Spinal cord (tissue), 10 donors: ENCODE data around the gene WBP1L. TPM values are rescaled to one million over a fixed set of nuclear protein-coding genes. Genes with fewer than 3 reads are reported as not detected.
"Not testable (repeated sequence)": the region's sequence is repeated elsewhere in the genome, so short reads cannot be mapped to it uniquely, and the experiment has no call there.

Experiments
- DNase-seq, 6 donors: peaks; one replicate each; pipeline versions ENCODE4 v3.0.0 to v3.0.0-alpha.2; 2013 to 2015; ENCODE audit warnings: low spot score in 6 of 6, low read depth in 4 of 6
- H3K27ac ChIP-seq: one replicate; pipeline ENCODE4 v1.5.1; 2013; ENCODE audit warnings: low read depth, low read length, control low read depth
- H3K27me3 ChIP-seq: one replicate; pipeline ENCODE4 v1.6.1; 2013; ENCODE audit warnings: low read length; ENCODE audit not compliant: control insufficient read depth, insufficient read depth
- H3K36me3 ChIP-seq: one replicate; pipeline ENCODE4 v1.6.1; 2013; ENCODE audit warnings: low read length; ENCODE audit not compliant: control insufficient read depth, insufficient read depth
- H3K4me1 ChIP-seq: one replicate; pipeline ENCODE4 v1.6.1; 2013; ENCODE audit warnings: low read length; ENCODE audit not compliant: control insufficient read depth, insufficient read depth
- H3K4me3 ChIP-seq: one replicate; pipeline ENCODE4 v1.5.1; 2013; ENCODE audit warnings: low read depth, low read length, control low read depth
- H3K9me3 ChIP-seq: one replicate; pipeline ENCODE4 v1.6.1; 2013; ENCODE audit warnings: low read length; ENCODE audit not compliant: control insufficient read depth, insufficient read depth
- WGBS: methylation state at CpG from one replicate; pipeline ENCODE4 v1.1.5; 2013; ENCODE audit warnings: missing lambda C conversion rate; ENCODE audit not compliant: insufficient coverage; 5-methylcytosine and 5-hydroxymethylcytosine counted together
- polyA plus RNA-seq, 2 donors: library from polyadenylated mRNA; unstranded; fragments of 120-200 nt; gene quantifications; one replicate each; pipeline ENCODE4 v1.2.1, GENCODE V29; 2013; ENCODE audit not compliant: insufficient read length in 2 of 2
- total RNA-seq, 2 donors: library from RNA; depleted of rRNA in 1 of 2; stranded (reverse); fragments of 120-200 nt in 1 of 2; fragments of >200 nt in 1 of 2; gene quantifications; one replicate each; pipeline versions ENCODE4 v1.2.3 to v1.2.4, GENCODE V29; 2013 to 2014
- donor health status: healthy.

Gene WBP1L
- total and polyA plus RNA-seq, 4 donors = 39.8 to 55.1 (median 49.2) TPM

DNA sequence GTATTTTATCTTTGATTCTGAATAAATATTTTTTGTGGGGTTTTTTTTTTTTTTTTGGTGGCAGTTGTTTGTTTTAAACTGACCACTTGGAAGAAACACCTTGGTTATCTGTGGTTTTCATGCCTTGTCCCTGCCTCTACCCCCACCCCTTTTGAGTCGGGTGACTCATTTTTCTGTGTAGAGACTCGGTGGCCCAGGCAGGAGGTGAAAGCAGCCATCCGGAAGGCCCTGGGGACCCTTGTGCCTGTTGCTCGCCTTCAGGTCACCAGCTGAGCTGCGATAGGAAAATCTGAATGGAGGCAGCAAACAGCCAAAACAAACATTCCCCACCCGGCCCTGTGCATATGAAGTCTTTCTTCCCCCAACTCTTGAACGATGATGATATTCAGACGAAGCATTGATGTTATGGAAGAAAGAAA lies 70.7 kb downstream of the WBP1L start:
- Histone ChIP-seq H3K9me3 (no peaks in the 10 kb centered on the region), H3K36me3 (peaks cover 62% of the 10 kb centered on the region), H3K4me1 (peaks cover 27% of the 10 kb centered on the region), H3K27ac (peak overlapping the region; percentile 82), H3K4me3 (no peak overlapping the region), H3K27me3 (no peaks in the 10 kb centered on the region)
- no peak for DNase-seq
- 43% methylated on average over 2 of the region's 8 CpGs for WGBS

- Histone ChIP-seq H3K4me3 (no peak overlapping the region), H3K36me3 (peaks cover 56% of the 10 kb centered on the region), H3K27ac (peak overlapping the region; percentile 82), H3K27me3 (no peaks in the 10 kb centered on the region), H3K9me3 (no peaks in the 10 kb centered on the region), H3K4me1 (peaks cover 27% of the 10 kb centered on the region)
- WGBS = 70% methylated on average over 22 of the region's 23 CpGs
- peak in 2 of 6 donors; percentile 10 to 54 for DNase-seq
These were observed 71.3 kb downstream of the WBP1L start for GRCh38 chr10:102814873-102815661.

GRCh38 chr10:102815790-102816549 lies 72.2 kb downstream of the WBP1L start:
- Histone ChIP-seq H3K27ac (peak overlapping the region; percentile 82), H3K27me3 (no peaks in the 10 kb centered on the region), H3K4me1 (peaks cover 27% of the 10 kb centered on the region), H3K9me3 (no peaks in the 10 kb centered on the region), H3K36me3 (peaks cover 49% of the 10 kb centered on the region), H3K4me3 (no peak overlapping the region)
- WGBS = 43% methylated on average over 11 of the region's 12 CpGs
- DNase-seq = peak in 1 of 6 donors; percentile 37

DNA sequence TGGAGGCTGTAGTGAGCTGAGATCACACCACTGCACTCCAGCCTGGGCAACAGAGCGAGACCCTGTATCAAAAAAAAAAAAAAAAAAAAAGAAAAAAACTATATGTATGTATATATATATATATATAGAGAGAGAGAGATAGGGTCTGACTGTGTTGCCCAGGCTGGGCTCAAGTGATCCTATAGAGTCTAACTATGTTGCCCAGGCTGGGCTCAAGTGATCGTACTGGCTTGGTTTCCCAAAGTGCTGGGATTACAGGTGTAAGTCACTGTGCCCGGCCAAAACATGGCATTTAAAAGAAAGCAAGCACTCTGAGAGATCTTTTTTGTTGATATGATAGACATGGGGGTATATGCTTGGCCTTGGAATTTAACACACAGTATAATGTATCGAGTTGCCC lies 73.4 kb downstream of the WBP1L start:
- 92% methylated on average over 2 of the region's 4 CpGs for WGBS
- Histone ChIP-seq H3K9me3 (no peaks in the 10 kb centered on the region), H3K36me3 (peaks cover 39% of the 10 kb centered on the region), H3K27me3 (no peaks in the 10 kb centered on the region), H3K4me3 (no peak overlapping the region), H3K4me1 (peaks cover 27% of the 10 kb centered on the region), H3K27ac (no peak overlapping the region)
- DNase-seq = no peak

DNA sequence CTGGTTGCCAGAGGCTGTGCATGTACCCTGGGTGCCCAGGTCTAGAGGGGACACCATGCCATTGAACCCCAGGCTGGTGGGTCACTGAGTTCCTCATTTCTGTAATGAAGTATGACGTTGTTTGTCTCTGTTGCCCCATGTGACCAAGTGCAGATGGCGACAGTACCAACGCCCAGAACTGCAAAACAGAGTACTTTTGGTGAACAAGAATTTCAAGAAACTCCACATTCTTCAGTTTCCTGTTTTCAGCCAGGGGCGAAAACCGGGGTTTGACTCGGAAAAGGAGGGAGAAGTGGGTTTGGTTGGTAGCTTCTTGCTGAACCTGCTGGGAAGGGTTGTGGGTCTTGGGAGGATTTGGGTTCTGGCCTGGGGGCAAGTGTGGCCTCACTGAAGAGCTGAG lies 75.3 kb downstream of the WBP1L start:
- 90% methylated on average over 3 of the region's 6 CpGs for WGBS
- no peak overlapping the region for H3K4me3 ChIP-seq
- peaks cover 22% of the 10 kb centered on the region for H3K36me3 ChIP-seq
- no peak overlapping the region for H3K27ac ChIP-seq
- H3K9me3 ChIP-seq = no peaks in the 10 kb centered on the region
- DNase-seq = no peak
- peaks cover 18% of the 10 kb centered on the region for H3K4me1 ChIP-seq
- H3K27me3 ChIP-seq = no peaks in the 10 kb centered on the region

DNA sequence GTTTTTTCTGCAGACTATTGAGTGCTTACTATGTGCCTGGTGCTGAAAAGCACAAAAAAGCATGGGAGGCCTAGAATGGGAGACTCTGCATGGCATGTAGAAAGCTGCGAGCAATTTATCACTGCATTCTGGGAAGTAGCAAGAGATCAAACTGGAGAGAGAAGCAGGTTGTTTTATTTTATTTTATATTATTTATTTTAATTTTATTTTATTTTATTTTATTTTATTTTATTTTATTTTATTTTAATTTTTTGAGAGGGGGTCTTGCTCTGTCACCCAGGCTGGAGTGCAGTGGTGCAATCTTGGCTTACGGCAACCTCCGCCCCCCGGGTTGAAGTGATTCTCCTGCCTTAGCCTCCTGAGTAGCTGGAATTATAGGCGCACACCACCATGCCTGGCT lies 76.3 kb downstream of the WBP1L start:
- not testable (repeated sequence) for DNase-seq, H3K27me3 ChIP-seq, H3K27ac ChIP-seq, H3K9me3 ChIP-seq, H3K4me3 ChIP-seq
- WGBS = 100% methylated on average over 3 of the region's 5 CpGs
- Histone ChIP-seq H3K36me3 (peaks cover 13% of the 10 kb centered on the region), H3K4me1 (peaks cover 12% of the 10 kb centered on the region)

DNA sequence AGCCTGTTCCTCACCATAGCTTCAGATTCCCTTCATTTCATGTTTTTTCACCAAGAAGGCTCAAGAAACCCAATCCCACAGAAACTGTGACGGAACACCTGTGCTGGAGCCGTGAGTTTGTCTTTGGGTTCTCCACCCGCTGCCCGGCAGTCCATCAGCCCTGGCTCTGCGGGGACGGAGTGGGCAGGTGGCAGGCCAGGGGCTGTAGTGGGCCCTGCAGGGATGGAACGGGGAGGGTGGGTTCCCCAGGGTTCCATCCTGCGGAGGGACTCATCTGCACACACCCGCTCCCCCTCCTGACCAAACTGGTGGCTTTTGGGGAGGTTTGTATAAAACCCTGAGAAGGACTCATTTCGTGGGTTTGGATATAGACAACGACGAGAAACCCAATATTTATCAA lies 78.5 kb downstream of the WBP1L start:
- DNase-seq = no peak
- H3K27ac ChIP-seq = no peak overlapping the region
- H3K9me3 ChIP-seq = no peaks in the 10 kb centered on the region
- H3K27me3 ChIP-seq = no peaks in the 10 kb centered on the region
- peaks cover 3% of the 10 kb centered on the region for H3K4me1 ChIP-seq
- H3K4me3 ChIP-seq = no peak overlapping the region
- 97% methylated on average over 8 of the region's 12 CpGs for WGBS
- peaks cover 3% of the 10 kb centered on the region for H3K36me3 ChIP-seq

- Histone ChIP-seq H3K4me3 (no peak overlapping the region), H3K9me3 (no peaks in the 10 kb centered on the region), H3K27ac (no peak overlapping the region), H3K27me3 (no peaks in the 10 kb centered on the region), H3K36me3 (peaks cover 3% of the 10 kb centered on the region), H3K4me1 (no peaks in the 10 kb centered on the region)
- WGBS = 96% methylated on average over 4 of the region's 4 CpGs
- no peak for DNase-seq
These were observed 80.9 kb downstream of the WBP1L start for GRCh38 chr10:102824664-102825063.

- no peaks in the 10 kb centered on the region for H3K9me3 ChIP-seq
- no peak overlapping the region for H3K27ac ChIP-seq
- 93% methylated on average over 8 of the region's 9 CpGs for WGBS
- H3K4me1 ChIP-seq = no peaks in the 10 kb centered on the region
- H3K27me3 ChIP-seq = no peaks in the 10 kb centered on the region
- H3K36me3 ChIP-seq = peaks cover 3% of the 10 kb centered on the region
- DNase-seq = no peak
- H3K4me3 ChIP-seq = no peak overlapping the region
These were observed 82.5 kb downstream of the WBP1L start for GRCh38 chr10:102826148-102826796.
